Measurements from ENCODE around the gene INTS7.
"Not testable (repeated sequence)": the region's sequence is repeated elsewhere in the genome, so short reads cannot be mapped to it uniquely, and the experiment has no call there.

The INTS7 gene

DNA sequence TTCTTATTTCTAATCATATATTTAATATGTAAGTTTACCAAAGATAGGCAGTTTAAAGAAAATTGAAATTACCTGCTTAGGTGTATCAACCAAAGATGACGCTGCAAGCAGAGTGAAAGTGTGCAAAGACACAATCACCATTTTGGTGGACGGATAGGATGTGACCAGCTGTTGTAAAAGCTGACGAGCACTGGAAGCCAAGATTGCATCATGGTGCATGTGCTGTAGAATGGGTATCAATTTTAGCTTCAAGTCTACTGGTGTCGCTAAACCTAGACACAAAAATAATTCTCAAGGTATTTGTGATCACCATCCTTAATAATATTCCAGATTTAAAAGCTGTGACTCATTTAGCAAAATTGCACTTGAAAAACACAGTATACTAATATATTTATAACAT is 28.2 kb downstream of the INTS7 start:
- H3K4me3 ChIP-seq (ENCODE audit: control insufficient read depth, low read depth, low read length) = no peak overlapping the region
- TF ChIP-seq, protein P1, sequence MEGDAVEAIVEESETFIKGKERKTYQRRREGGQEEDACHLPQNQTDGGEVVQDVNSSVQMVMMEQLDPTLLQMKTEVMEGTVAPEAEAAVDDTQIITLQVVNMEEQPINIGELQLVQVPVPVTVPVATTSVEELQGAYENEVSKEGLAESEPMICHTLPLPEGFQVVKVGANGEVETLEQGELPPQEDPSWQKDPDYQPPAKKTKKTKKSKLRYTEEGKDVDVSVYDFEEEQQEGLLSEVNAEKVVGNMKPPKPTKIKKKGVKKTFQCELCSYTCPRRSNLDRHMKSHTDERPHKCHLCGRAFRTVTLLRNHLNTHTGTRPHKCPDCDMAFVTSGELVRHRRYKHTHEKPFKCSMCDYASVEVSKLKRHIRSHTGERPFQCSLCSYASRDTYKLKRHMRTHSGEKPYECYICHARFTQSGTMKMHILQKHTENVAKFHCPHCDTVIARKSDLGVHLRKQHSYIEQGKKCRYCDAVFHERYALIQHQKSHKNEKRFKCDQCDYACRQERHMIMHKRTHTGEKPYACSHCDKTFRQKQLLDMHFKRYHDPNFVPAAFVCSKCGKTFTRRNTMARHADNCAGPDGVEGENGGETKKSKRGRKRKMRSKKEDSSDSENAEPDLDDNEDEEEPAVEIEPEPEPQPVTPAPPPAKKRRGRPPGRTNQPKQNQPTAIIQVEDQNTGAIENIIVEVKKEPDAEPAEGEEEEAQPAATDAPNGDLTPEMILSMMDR (conservative IDR thresholded peaks at IDR 0.05; ENCODE audit: control insufficient read depth, insufficient read depth, low read depth, low read length) = no peak
- DNase-seq (ENCODE audit: low read depth) = no peak

DNA sequence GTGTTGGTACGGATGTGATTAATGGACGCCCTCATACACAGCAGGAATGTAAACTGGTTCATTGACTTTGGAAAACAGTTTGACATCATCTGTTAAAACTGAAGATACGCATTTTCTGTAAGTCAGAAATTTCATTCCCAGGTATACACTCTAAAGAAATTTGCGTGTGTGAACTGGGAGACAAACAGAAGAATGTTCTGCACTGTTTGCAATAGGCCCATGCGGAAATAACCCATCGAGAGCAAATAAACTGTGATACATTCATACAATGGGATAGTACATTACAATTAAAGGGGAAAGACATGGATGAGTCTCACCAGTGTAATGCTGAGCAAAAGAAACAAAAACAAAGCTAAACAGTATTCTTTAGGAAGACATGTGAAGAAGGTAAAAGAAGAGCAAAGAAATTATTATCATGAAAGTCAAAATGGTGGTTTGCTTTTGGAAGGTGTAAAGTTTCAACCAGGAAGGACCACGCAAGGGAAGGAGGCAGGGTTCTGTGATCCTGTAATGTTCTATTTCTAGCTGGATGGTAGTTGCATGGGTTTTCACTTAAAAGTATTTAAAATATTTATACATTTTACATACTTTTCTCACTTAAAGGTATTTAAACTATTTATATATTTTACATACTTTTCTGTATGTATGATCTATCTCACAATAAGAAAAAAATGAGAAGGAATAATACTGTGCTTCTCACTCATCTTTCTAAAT is 30.3 kb downstream of the INTS7 start:
- TF ChIP-seq, protein P1 (conservative IDR thresholded peaks at IDR 0.05; ENCODE audit: control insufficient read depth, insufficient read depth, low read depth, low read length) = no peak

DNA sequence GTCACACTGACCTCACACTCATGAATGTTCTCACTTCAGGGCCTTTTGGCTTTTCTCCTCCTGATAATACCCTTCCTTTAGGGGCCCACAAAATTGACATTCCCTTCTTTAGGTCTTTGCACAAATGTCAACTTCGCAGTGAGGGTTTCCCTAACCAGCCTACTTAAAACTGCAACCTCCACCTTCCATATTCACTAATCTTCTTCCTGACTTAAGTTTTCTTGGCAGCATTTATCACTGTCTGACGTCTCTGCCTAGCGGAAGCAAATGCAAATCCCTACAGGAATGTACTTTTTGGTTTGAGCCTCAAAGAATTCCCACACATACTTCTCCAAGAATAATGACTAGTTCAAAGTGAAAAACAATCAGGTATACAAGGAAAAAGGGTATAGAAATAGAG is 32.8 kb downstream of the INTS7 start:
- no peak for DNase-seq (ENCODE audit: low read depth)
- H3K4me3 ChIP-seq (ENCODE audit: control insufficient read depth, low read depth, low read length) = no peak overlapping the region
- TF ChIP-seq, protein P1 (conservative IDR thresholded peaks at IDR 0.05; ENCODE audit: control insufficient read depth, insufficient read depth, low read depth, low read length) = no peak

More for the DNA sequence above, 30.3 kb downstream of the INTS7 start:
- DNase-seq (ENCODE audit: low read depth) = no peak
- H3K4me3 ChIP-seq (ENCODE audit: control insufficient read depth, low read depth, low read length) = no peak overlapping the region

GRCh38 chr1:211997426-211997825 is 37.9 kb downstream of the INTS7 start:
- not testable (repeated sequence) for H3K4me3 ChIP-seq (ENCODE audit: control insufficient read depth, low read depth, low read length)

DNA sequence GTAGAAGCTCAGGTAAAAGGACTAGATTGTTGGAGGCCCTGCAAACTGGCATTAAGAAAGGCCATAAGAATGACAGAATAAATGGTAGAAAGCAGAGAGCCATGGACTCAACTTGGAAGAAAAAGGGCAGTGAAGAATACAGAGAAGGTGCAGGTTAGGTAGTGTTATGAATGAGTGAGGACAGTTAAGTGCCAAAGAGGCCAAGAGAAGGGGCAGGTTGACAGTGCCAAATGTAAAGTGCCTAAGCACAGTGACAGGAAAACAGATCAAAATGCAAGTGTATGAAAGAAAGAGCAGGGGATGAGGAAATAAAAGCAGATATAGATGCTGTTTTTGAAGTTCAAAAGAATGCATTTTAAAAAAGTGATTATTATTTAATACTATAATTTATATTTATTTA is 43.7 kb downstream of the INTS7 start:
- no peak for DNase-seq (ENCODE audit: low read depth)
- TF ChIP-seq, protein P1 (conservative IDR thresholded peaks at IDR 0.05; ENCODE audit: control insufficient read depth, insufficient read depth, low read depth, low read length) = no peak
- H3K4me3 ChIP-seq (ENCODE audit: control insufficient read depth, low read depth, low read length) = no peak overlapping the region

More at GRCh38 chr1:211997426-211997825, 37.9 kb downstream of the INTS7 start:
- not testable (repeated sequence) for DNase-seq (ENCODE audit: low read depth)

GRCh38 chr1:211986628-211987254 is 48.6 kb downstream of the INTS7 start:
- DNase-seq (ENCODE audit: low read depth) = no peak
- no peak overlapping the region for H3K4me3 ChIP-seq (ENCODE audit: control insufficient read depth, low read depth, low read length)
- TF ChIP-seq, protein P1 (conservative IDR thresholded peaks at IDR 0.05; ENCODE audit: control insufficient read depth, insufficient read depth, low read depth, low read length) = no peak

DNA sequence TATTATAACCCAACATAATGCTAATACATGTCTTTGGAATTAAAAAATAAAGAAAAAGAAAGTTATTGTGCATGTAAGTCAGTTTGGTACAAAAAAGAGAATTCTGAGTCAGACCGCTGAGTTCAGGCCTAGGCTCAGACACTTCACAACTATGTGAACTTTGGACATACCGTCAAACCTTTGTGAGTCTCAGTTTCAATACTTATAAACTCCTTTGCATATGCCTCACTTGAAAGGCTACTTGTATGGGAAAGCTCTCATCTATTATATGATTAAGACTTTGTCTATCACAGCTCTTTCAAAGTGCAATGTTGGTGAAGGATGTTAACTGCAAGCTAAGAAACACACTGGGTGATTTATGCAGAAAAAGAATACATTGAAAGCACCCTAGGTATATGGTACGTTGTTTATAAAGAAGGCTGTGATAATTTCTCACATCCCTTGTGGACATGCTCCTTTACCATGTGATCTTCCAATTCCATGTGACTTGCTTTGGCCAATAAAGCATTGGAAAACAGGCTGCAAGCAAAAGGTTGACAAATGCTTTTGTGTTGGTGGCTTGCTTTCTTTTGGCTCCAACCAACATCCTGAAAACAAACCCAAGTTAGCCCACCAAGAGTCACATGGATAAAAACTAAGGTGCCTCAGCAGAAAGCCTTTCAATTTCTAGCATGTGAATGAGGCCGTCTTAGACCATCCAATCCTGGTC is 49.6 kb downstream of the INTS7 start:
- no peak for DNase-seq (ENCODE audit: low read depth)
- no peak overlapping the region for H3K4me3 ChIP-seq (ENCODE audit: control insufficient read depth, low read depth, low read length)
- TF ChIP-seq, protein P1 (conservative IDR thresholded peaks at IDR 0.05; ENCODE audit: control insufficient read depth, insufficient read depth, low read depth, low read length) = no peak

Measured in fibroblast of mammary gland (primary cell).